KBM-7 (cell line): Measurements from ENCODE around the gene PLVAP.

Experiments
- DNase-seq: peaks from one replicate; pipeline ENCODE4 v3.0.0-alpha.2; 2015
- in situ Hi-C: fragments of 300-500 bp; cut with MboI; formaldehyde crosslinking; loops from 2 replicates; pipeline ENCODE4 v1.14.3; 2020; ENCODE audit warnings: low sequenced_read_pairs, low pct_unique_long_range_greater_than_20kb, mixed read lengths

Gene PLVAP

GRCh38 chr19:17309198-17309964 lies 67.8 kb downstream of the PLVAP start, which contains the start of gene DDA1:
TSS of gene DDA1 (plus strand) at chr19:17309563. CDS start at chr19:17309655, 92 bp downstream.
- in situ Hi-C loops: no loop called here

GRCh38 chr19:17307876-17308377 lies 69.2 kb downstream of the PLVAP start:
- DNase-seq: no peak
- in situ Hi-C loops: no loop called here

More at GRCh38 chr19:17309198-17309964, 67.8 kb downstream of the PLVAP start, which contains the start of gene DDA1:
- peak; percentile 99 for DNase-seq

GRCh38 chr19:17306285-17306714 lies 70.8 kb downstream of the PLVAP start:
- in situ Hi-C loops: no loop called here
- no peak for DNase-seq

GRCh38 chr19:17305517-17306284 lies 71.4 kb downstream of the PLVAP start, which contains the start of gene MRPL34:
TSS of gene MRPL34 (plus strand) at chr19:17305872. CDS start at chr19:17305893, 21 bp downstream.
- DNase-seq: peak; percentile 99
- in situ Hi-C loops: no loop called here

GRCh38 chr19:17305216-17305516 lies 72.0 kb downstream of the PLVAP start:
- no peak for DNase-seq
- in situ Hi-C loops: no loop called here

- DNase-seq: no peak
- in situ Hi-C loops: no loop called here
Measured at GRCh38 chr19:17304386-17305215, 72.5 kb downstream of the PLVAP start.

- in situ Hi-C loops: no loop called here
- DNase-seq: no peak
Measured at GRCh38 chr19:17303940-17304267, 73.2 kb downstream of the PLVAP start.

GRCh38 chr19:17303167-17303939 lies 73.8 kb downstream of the PLVAP start, which contains the start of gene ABHD8:
TSS of gene ABHD8 (minus strand) at chr19:17303425. CDS start at chr19:17301616, 1,809 bp downstream.
- in situ Hi-C loops: no loop called here
- peak; percentile 92 for DNase-seq

GRCh38 chr19:17302391-17303166 lies 74.6 kb downstream of the PLVAP start:
- in situ Hi-C loops: no loop called here
- DNase-seq: peak; percentile 46
